Body of pancreas (tissue), 4 donors: ENCODE results near the gene C1orf232. TPM values are rescaled to one million over a fixed set of nuclear protein-coding genes. Genes with fewer than 3 reads are reported as not detected.

Experiments used
- ATAC-seq: fragments of 150-250 bp; one replicate; pipeline ENCODE4 v1.9.1; 2016
- DNase-seq, 4 donors: peaks; one replicate each; pipeline ENCODE4 v3.0.0-alpha.2; 2019
- H3K27ac ChIP-seq, 4 donors: fragments of 200-600 bp; sonication (generic); 1 replicate in 3 of 4; 2 replicates in 1 of 4; pipeline versions ENCODE4 v1.5.1 to v1.6.1; 2016 to 2019; ENCODE audit warnings: mild to moderate bottlenecking in 1 of 4, mixed read lengths in 1 of 4, moderate library complexity in 1 of 4
- H3K27me3 ChIP-seq, 2 donors: fragments of 200-600 bp; sonication (generic); one replicate each; pipeline ENCODE4 v1.6.0; 2016; ENCODE audit warnings: mild to moderate bottlenecking in 1 of 2
- H3K36me3 ChIP-seq, 2 donors: fragments of 200-600 bp; sonication (generic); replicated peaks in 1 of 2; 2 replicates each; pipeline ENCODE4 v1.5.1; 2016; ENCODE audit warnings: low read depth in 2 of 2; ENCODE audit not compliant: insufficient read depth in 1 of 2
- H3K4me1 ChIP-seq: fragments of 200-600 bp; sonication (generic); one replicate; pipeline ENCODE4 v1.6.0; 2016
- H3K4me3 ChIP-seq, 2 donors: fragments of 200-600 bp; sonication (generic); 1 replicate in 1 of 2; 2 replicates in 1 of 2; pipeline ENCODE4 v1.5.1; 2016 to 2019
- H3K9me3 ChIP-seq, 3 donors: fragments of 200-600 bp; sonication (generic); 1 replicate in 2 of 3; 2 replicates in 1 of 3; pipeline ENCODE4 v1.5.1; 2016
- CTCF ChIP-seq, 7 experiments: fragments of 450-650 bp in 4 of 7; fragments of 200-600 bp in 3 of 7; sonication (generic) in 3 of 7; IDR thresholded peaks; one replicate each; pipeline ENCODE4 v1.5.1; 2016 to 2019; ENCODE audit warnings: antibody characterized with exemption in 7 of 7
- POLR2A ChIP-seq, 3 donors: fragments of 450-650 bp; IDR thresholded peaks; one replicate each; pipeline ENCODE4 v1.6.1; 2016; ENCODE audit warnings: antibody characterized with exemption in 3 of 3, mild to moderate bottlenecking in 2 of 3
- WGBS, 2 donors: methylation state at CpG; one replicate each; pipeline ENCODE4 v1.1.5; 2017; 5-methylcytosine and 5-hydroxymethylcytosine counted together
- intact Hi-C: fragments of 100-400 bp; cut with DNase I; formaldehyde crosslinking; loops from one replicate; pipeline ENCODE4 v1.15.1; 2023
- total RNA-seq, 2 donors: library from RNA; depleted of rRNA; stranded (reverse); fragments of >200 nt; gene quantifications; one replicate each; pipeline ENCODE4 v1.1.0, GENCODE V29; 2016

The C1orf232 gene
- total RNA-seq, 2 donors from 2014 or later, result not detected

GRCh38 chr1:26114165-26114927 lies 54.4 kb downstream of the C1orf232 start:
- ATAC-seq (peak; percentile 49), DNase-seq (peak; percentile 36 to 74 (median 58))
- 29 to 37% methylated on average over 12 of the region's 12 CpGs for WGBS, 2 donors
- H3K4me1 ChIP-seq, result peaks cover 72% of the 10 kb centered on the region
- TF ChIP-seq CTCF (IDR thresholded peaks at IDR 0.05) (peak in 1 of 7 experiments; percentile 8), POLR2A (IDR thresholded peaks at IDR 0.05) (peak in 2 of 3 donors; percentile 43 to 58)
- no peaks in the 10 kb centered on the region for H3K9me3 ChIP-seq
- no peaks in the 10 kb centered on the region for H3K36me3 ChIP-seq
- H3K27me3 ChIP-seq, result no peaks in the 10 kb centered on the region
- H3K27ac ChIP-seq, result peak overlapping the region; percentile 85 to 100 (median 98)
- intact Hi-C loops, result no loop called here
- H3K4me3 ChIP-seq, result no peak overlapping the region

Other genes starting within 250 kb of the C1orf232 start
- gene PAFAH2, start 170.9 kb downstream of the C1orf232 start, total RNA-seq, result 10 to 100 TPM; 14.8 to 46.4 TPM
- gene EXTL1, start 147.2 kb downstream of the C1orf232 start, total RNA-seq, result not detected
- 10 to 100 TPM; 44.5 to 64.6 TPM for gene SLC30A2, start 122.8 kb downstream of the C1orf232 start, total RNA-seq
- not detected for gene TRIM63, start 101.3 kb downstream of the C1orf232 start, total RNA-seq
- gene PDIK1L, start 57.1 kb downstream of the C1orf232 start, total RNA-seq, result 1 to 10 TPM; 5.6 to 7.8 TPM
- gene FAM110D, start 9.9 kb downstream of the C1orf232 start, total RNA-seq, result 1 to 10 TPM; 3.1 to 4.6 TPM
- gene ZNF593, start 945 bp upstream of the C1orf232 start, total RNA-seq, result 10 to 100 TPM; 25.2 to 33.0 TPM
- not detected for gene ZNF593OS, start 2.9 kb upstream of the C1orf232 start, total RNA-seq
- 10 to 100 TPM; 30.0 to 47.7 TPM for gene CNKSR1, start 8.5 kb upstream of the C1orf232 start, total RNA-seq
- not detected for gene CATSPER4, start 21.6 kb upstream of the C1orf232 start, total RNA-seq
- 1 to 10 TPM; 6.2 to 6.9 TPM for gene CEP85, start 65.2 kb upstream of the C1orf232 start, total RNA-seq
- gene SH3BGRL3, start 111.1 kb upstream of the C1orf232 start, total RNA-seq, result 10 to 100 TPM; 38.2 to 43.1 TPM
- gene UBXN11, start 137.7 kb upstream of the C1orf232 start, total RNA-seq, result 10 to 100 TPM; 12.2 to 14.8 TPM
- gene CD52, start 149.0 kb upstream of the C1orf232 start, total RNA-seq, result not detected
- gene CRYBG2, start 185.2 kb upstream of the C1orf232 start, total RNA-seq, result 1 to 10 TPM in 1 of 2 donors, not detected in 1; 3.6 TPM
- gene ZNF683, start 203.8 kb upstream of the C1orf232 start, total RNA-seq, result not detected
- gene LIN28A, start 241.9 kb upstream of the C1orf232 start, total RNA-seq, result not detected